Measurements from ENCODE around the gene PTGDR.
A peak's percentile ranks its signal among the peaks of the same experiment; 100 is the strongest.

The PTGDR gene

GRCh38 chr14:52241087-52241793, 26.3 kb upstream of the PTGDR start:
- H3K79me2 ChIP-seq (ENCODE audit: control insufficient read depth, insufficient read depth, low read length, unreplicated experiment) = no peaks in the 10 kb centered on the region
- H3K4me1 ChIP-seq (ENCODE audit: control insufficient read depth, insufficient read depth, low read length, unreplicated experiment) = peaks cover 38% of the 10 kb centered on the region
- H3K4me3 ChIP-seq (ENCODE audit: low read depth, low read length) = peak overlapping the region; percentile 60
- no peaks in the 10 kb centered on the region for H3K36me3 ChIP-seq (ENCODE audit: insufficient read depth, low read length)
- H3K27me3 ChIP-seq (ENCODE audit: insufficient read depth, low read length) = no peaks in the 10 kb centered on the region
- peak overlapping the region; percentile 94 for H3K27ac ChIP-seq (ENCODE audit: low read depth, low read length)
- peak overlapping the region; percentile 64 for H2AFZ ChIP-seq (ENCODE audit: low read length, unreplicated experiment)

- Histone ChIP-seq H3K27ac (ENCODE audit: low read depth, low read length) (no peak overlapping the region), H3K27me3 (ENCODE audit: insufficient read depth, low read length) (no peaks in the 10 kb centered on the region), H3K4me3 (ENCODE audit: low read depth, low read length) (no peak overlapping the region), H3K4me1 (ENCODE audit: control insufficient read depth, insufficient read depth, low read length, unreplicated experiment) (peaks cover 38% of the 10 kb centered on the region), H3K36me3 (ENCODE audit: insufficient read depth, low read length) (no peaks in the 10 kb centered on the region), H2AFZ (ENCODE audit: low read length, unreplicated experiment) (no peak overlapping the region), H3K79me2 (ENCODE audit: control insufficient read depth, insufficient read depth, low read length, unreplicated experiment) (no peaks in the 10 kb centered on the region)
These were observed 23.2 kb upstream of the PTGDR start for GRCh38 chr14:52244328-52244727.

- H3K4me3 ChIP-seq (ENCODE audit: low read depth, low read length) = no peak overlapping the region
- no peak overlapping the region for H2AFZ ChIP-seq (ENCODE audit: low read length, unreplicated experiment)
- H3K36me3 ChIP-seq (ENCODE audit: insufficient read depth, low read length) = no peaks in the 10 kb centered on the region
- no peaks in the 10 kb centered on the region for H3K27me3 ChIP-seq (ENCODE audit: insufficient read depth, low read length)
- H3K27ac ChIP-seq (ENCODE audit: low read depth, low read length) = no peak overlapping the region
- H3K4me1 ChIP-seq (ENCODE audit: control insufficient read depth, insufficient read depth, low read length, unreplicated experiment) = peaks cover 35% of the 10 kb centered on the region
- no peaks in the 10 kb centered on the region for H3K79me2 ChIP-seq (ENCODE audit: control insufficient read depth, insufficient read depth, low read length, unreplicated experiment)
These were observed 22.5 kb upstream of the PTGDR start for GRCh38 chr14:52244997-52245396.

GRCh38 chr14:52248057-52248456, 19.4 kb upstream of the PTGDR start:
- no peaks in the 10 kb centered on the region for H3K27me3 ChIP-seq (ENCODE audit: insufficient read depth, low read length)
- no peak overlapping the region for H3K27ac ChIP-seq (ENCODE audit: low read depth, low read length)
- peaks cover 9% of the 10 kb centered on the region for H3K4me1 ChIP-seq (ENCODE audit: control insufficient read depth, insufficient read depth, low read length, unreplicated experiment)
- H3K36me3 ChIP-seq (ENCODE audit: insufficient read depth, low read length) = no peaks in the 10 kb centered on the region
- no peaks in the 10 kb centered on the region for H3K79me2 ChIP-seq (ENCODE audit: control insufficient read depth, insufficient read depth, low read length, unreplicated experiment)
- no peak overlapping the region for H3K4me3 ChIP-seq (ENCODE audit: low read depth, low read length)
- no peak overlapping the region for H2AFZ ChIP-seq (ENCODE audit: low read length, unreplicated experiment)

GRCh38 chr14:52251724-52252123, 15.8 kb upstream of the PTGDR start:
- no peaks in the 10 kb centered on the region for H3K36me3 ChIP-seq (ENCODE audit: insufficient read depth, low read length)
- H2AFZ ChIP-seq (ENCODE audit: low read length, unreplicated experiment) = no peak overlapping the region

GRCh38 chr14:52253503-52253902, 14.0 kb upstream of the PTGDR start:
- H3K4me3 ChIP-seq (ENCODE audit: low read depth, low read length) = no peak overlapping the region
- no peaks in the 10 kb centered on the region for H3K36me3 ChIP-seq (ENCODE audit: insufficient read depth, low read length)
- peaks cover 9% of the 10 kb centered on the region for H3K4me1 ChIP-seq (ENCODE audit: control insufficient read depth, insufficient read depth, low read length, unreplicated experiment)
- no peaks in the 10 kb centered on the region for H3K79me2 ChIP-seq (ENCODE audit: control insufficient read depth, insufficient read depth, low read length, unreplicated experiment)
- no peak overlapping the region for H2AFZ ChIP-seq (ENCODE audit: low read length, unreplicated experiment)
- H3K27me3 ChIP-seq (ENCODE audit: insufficient read depth, low read length) = no peaks in the 10 kb centered on the region
- no peak overlapping the region for H3K27ac ChIP-seq (ENCODE audit: low read depth, low read length)

More at GRCh38 chr14:52251724-52252123, 15.8 kb upstream of the PTGDR start:
- H3K4me1 ChIP-seq (ENCODE audit: control insufficient read depth, insufficient read depth, low read length, unreplicated experiment) = peaks cover 9% of the 10 kb centered on the region
- H3K79me2 ChIP-seq (ENCODE audit: control insufficient read depth, insufficient read depth, low read length, unreplicated experiment) = no peaks in the 10 kb centered on the region
- no peak overlapping the region for H3K27ac ChIP-seq (ENCODE audit: low read depth, low read length)
- no peak overlapping the region for H3K4me3 ChIP-seq (ENCODE audit: low read depth, low read length)
- H3K27me3 ChIP-seq (ENCODE audit: insufficient read depth, low read length) = no peaks in the 10 kb centered on the region

GRCh38 chr14:52254086-52254485, 13.4 kb upstream of the PTGDR start:
- H3K4me3 ChIP-seq (ENCODE audit: low read depth, low read length) = no peak overlapping the region
- no peaks in the 10 kb centered on the region for H3K79me2 ChIP-seq (ENCODE audit: control insufficient read depth, insufficient read depth, low read length, unreplicated experiment)
- H3K36me3 ChIP-seq (ENCODE audit: insufficient read depth, low read length) = no peaks in the 10 kb centered on the region
- no peak overlapping the region for H2AFZ ChIP-seq (ENCODE audit: low read length, unreplicated experiment)
- H3K4me1 ChIP-seq (ENCODE audit: control insufficient read depth, insufficient read depth, low read length, unreplicated experiment) = peaks cover 9% of the 10 kb centered on the region
- H3K27ac ChIP-seq (ENCODE audit: low read depth, low read length) = no peak overlapping the region
- H3K27me3 ChIP-seq (ENCODE audit: insufficient read depth, low read length) = no peaks in the 10 kb centered on the region

GRCh38 chr14:52258783-52259182, 8.7 kb upstream of the PTGDR start:
- H3K36me3 ChIP-seq (ENCODE audit: insufficient read depth, low read length) = no peaks in the 10 kb centered on the region
- H3K4me3 ChIP-seq (ENCODE audit: low read depth, low read length) = no peak overlapping the region
- H3K79me2 ChIP-seq (ENCODE audit: control insufficient read depth, insufficient read depth, low read length, unreplicated experiment) = no peaks in the 10 kb centered on the region
- H3K27me3 ChIP-seq (ENCODE audit: insufficient read depth, low read length) = no peaks in the 10 kb centered on the region
- H3K4me1 ChIP-seq (ENCODE audit: control insufficient read depth, insufficient read depth, low read length, unreplicated experiment) = peaks cover 1% of the 10 kb centered on the region
- H2AFZ ChIP-seq (ENCODE audit: low read length, unreplicated experiment) = no peak overlapping the region
- H3K27ac ChIP-seq (ENCODE audit: low read depth, low read length) = no peak overlapping the region

GRCh38 chr14:52259434-52259833, 8.1 kb upstream of the PTGDR start:
- Histone ChIP-seq H3K4me1 (ENCODE audit: control insufficient read depth, insufficient read depth, low read length, unreplicated experiment) (no peaks in the 10 kb centered on the region), H3K27me3 (ENCODE audit: insufficient read depth, low read length) (no peaks in the 10 kb centered on the region), H3K27ac (ENCODE audit: low read depth, low read length) (no peak overlapping the region), H3K36me3 (ENCODE audit: insufficient read depth, low read length) (no peaks in the 10 kb centered on the region), H3K79me2 (ENCODE audit: control insufficient read depth, insufficient read depth, low read length, unreplicated experiment) (no peaks in the 10 kb centered on the region), H3K4me3 (ENCODE audit: low read depth, low read length) (no peak overlapping the region), H2AFZ (ENCODE audit: low read length, unreplicated experiment) (no peak overlapping the region)

GRCh38 chr14:52262600-52262999, 4.9 kb upstream of the PTGDR start:
- H3K27me3 ChIP-seq (ENCODE audit: insufficient read depth, low read length) = no peaks in the 10 kb centered on the region
- no peak overlapping the region for H2AFZ ChIP-seq (ENCODE audit: low read length, unreplicated experiment)
- H3K4me3 ChIP-seq (ENCODE audit: low read depth, low read length) = no peak overlapping the region
- H3K27ac ChIP-seq (ENCODE audit: low read depth, low read length) = no peak overlapping the region
- no peaks in the 10 kb centered on the region for H3K79me2 ChIP-seq (ENCODE audit: control insufficient read depth, insufficient read depth, low read length, unreplicated experiment)
- H3K4me1 ChIP-seq (ENCODE audit: control insufficient read depth, insufficient read depth, low read length, unreplicated experiment) = peaks cover 25% of the 10 kb centered on the region
- H3K36me3 ChIP-seq (ENCODE audit: insufficient read depth, low read length) = no peaks in the 10 kb centered on the region

- H3K27me3 ChIP-seq (ENCODE audit: insufficient read depth, low read length) = no peaks in the 10 kb centered on the region
- no peaks in the 10 kb centered on the region for H3K36me3 ChIP-seq (ENCODE audit: insufficient read depth, low read length)
- no peak overlapping the region for H3K27ac ChIP-seq (ENCODE audit: low read depth, low read length)
- H3K4me1 ChIP-seq (ENCODE audit: control insufficient read depth, insufficient read depth, low read length, unreplicated experiment) = peaks cover 25% of the 10 kb centered on the region
- H3K79me2 ChIP-seq (ENCODE audit: control insufficient read depth, insufficient read depth, low read length, unreplicated experiment) = no peaks in the 10 kb centered on the region
- H3K4me3 ChIP-seq (ENCODE audit: low read depth, low read length) = no peak overlapping the region
- H2AFZ ChIP-seq (ENCODE audit: low read length, unreplicated experiment) = no peak overlapping the region
These were observed 4.3 kb upstream of the PTGDR start for GRCh38 chr14:52263190-52263589.
